Ascending aorta (tissue), 2 donors: ENCODE measurements around the gene ZBTB33. TPM values are rescaled to one million over a fixed set of nuclear protein-coding genes. Genes with fewer than 3 reads are reported as not detected.

Experiments
- DNase-seq, 2 donors: peaks; one replicate each; pipeline ENCODE4 v3.0.0-alpha.2; 2019; ENCODE audit warnings: low spot score in 2 of 2
- H3K27ac ChIP-seq, 2 donors: fragments of 200-600 bp; sonication (generic); one replicate each; pipeline ENCODE4 v1.5.1; 2016 to 2017; ENCODE audit warnings: mild to moderate bottlenecking in 1 of 2
- H3K27me3 ChIP-seq: fragments of 200-600 bp; sonication (generic); one replicate; pipeline ENCODE4 v1.5.1; 2017
- H3K36me3 ChIP-seq, 2 donors: fragments of 200-600 bp; sonication (generic); one replicate each; pipeline ENCODE4 v1.5.1; 2016
- H3K4me1 ChIP-seq, 2 donors: fragments of 200-600 bp; sonication (generic); one replicate each; pipeline ENCODE4 v1.5.1; 2016 to 2017; ENCODE audit warnings: mild to moderate bottlenecking in 1 of 2
- H3K4me3 ChIP-seq, 2 donors: fragments of 200-600 bp; sonication (generic); one replicate each; pipeline ENCODE4 v1.5.1; 2016 to 2017; ENCODE audit warnings: mild to moderate bottlenecking in 1 of 2
- H3K9me3 ChIP-seq, 2 donors: fragments of 200-600 bp; sonication (generic); one replicate each; pipeline ENCODE4 v1.5.1; 2016
- CTCF ChIP-seq, 3 experiments: fragments of 200-600 bp in 2 of 3; fragments of 450-650 bp in 1 of 3; sonication (generic) in 2 of 3; IDR thresholded peaks; one replicate each; pipeline ENCODE4 v1.5.1; 2016 to 2019; ENCODE audit warnings: antibody characterized with exemption in 3 of 3, mild to moderate bottlenecking in 1 of 3, moderate library complexity in 1 of 3
- intact Hi-C: fragments of 100-400 bp; cut with DNase I; formaldehyde crosslinking; loops from one replicate; pipeline ENCODE4 v1.15.1; 2023
- total RNA-seq: library from RNA; depleted of rRNA; stranded (reverse); fragments of >200 nt; gene quantifications from one replicate; pipeline ENCODE4 v1.1.0, GENCODE V29; 2016

ZBTB33 gene
- total RNA-seq = 3.6 TPM

DNA sequence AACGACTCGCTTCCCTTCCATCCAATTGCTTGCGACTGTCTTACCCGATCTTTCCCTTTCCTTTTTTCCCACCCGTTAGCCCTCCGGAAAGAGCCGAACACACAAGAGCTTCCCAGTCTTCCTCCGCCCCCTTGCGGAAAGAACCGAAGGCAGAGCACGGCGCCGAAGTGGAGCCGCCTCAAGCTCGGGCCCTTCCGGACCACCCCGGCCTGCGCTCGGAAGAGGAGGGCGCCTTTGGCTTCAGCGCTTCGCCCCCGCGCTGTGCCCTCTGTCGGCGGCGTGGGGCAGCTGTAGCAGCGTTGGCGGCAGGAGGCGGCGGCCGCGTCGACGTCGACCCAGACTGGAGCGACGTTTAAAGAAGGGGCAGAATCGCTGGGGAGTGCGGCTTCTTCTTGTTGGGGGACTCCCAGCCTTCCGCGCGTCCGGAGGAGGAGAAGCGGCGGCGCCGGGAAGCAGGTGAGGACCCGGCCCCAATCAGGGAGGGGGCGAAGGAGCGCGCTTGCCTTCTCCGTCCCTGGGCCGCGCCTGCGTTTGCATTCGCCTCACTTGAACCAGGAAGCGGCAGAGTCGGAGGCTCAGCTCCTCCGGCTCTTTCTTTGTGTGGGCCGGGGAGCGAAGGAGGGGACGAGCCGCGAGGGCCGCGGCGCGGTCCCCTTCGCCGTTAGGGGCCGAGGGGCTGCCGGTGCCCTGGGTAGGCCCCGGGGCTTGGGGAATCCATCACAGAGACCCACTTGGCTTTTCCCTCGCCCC is at the start of gene ZBTB33:
TSS of gene ZBTB33 (plus strand) at position 291 of the 750 bp plus-strand sequence. CDS start 2,604 bp downstream, outside the sequence.
- Histone ChIP-seq H3K36me3 (peaks cover 0 to 4% of the 10 kb centered on the region in 2 donors), H3K4me1 (no peaks in the 10 kb centered on the region), H3K9me3 (no peaks in the 10 kb centered on the region), H3K27ac (peak within 1 kb of the TSS; percentile 87 to 93), H3K4me3 (peak within 1 kb of the TSS; percentile 57 to 63), H3K27me3 (no peaks in the 10 kb centered on the region)
- TF ChIP-seq CTCF (IDR thresholded peaks at IDR 0.05) = peak; percentile 61 to 64 (median 62)
- intact Hi-C loops = loop anchor here (2.0 to 5.0 kb wide), 4 partner anchors 217 to 398 kb away; partner anchors contain the start of genes CUL4B, LAMP2 and UPF3B
- DNase-seq = peak; percentile 66 to 95

- no peaks in the 10 kb centered on the region for H3K4me1 ChIP-seq
- no peaks in the 10 kb centered on the region for H3K9me3 ChIP-seq
- no peaks in the 10 kb centered on the region for H3K36me3 ChIP-seq
- no peak overlapping the region for H3K27ac ChIP-seq
- no peak overlapping the region for H3K4me3 ChIP-seq
- no peak for DNase-seq
- intact Hi-C loops = no loop called here
- H3K27me3 ChIP-seq = no peaks in the 10 kb centered on the region
- no peak for TF ChIP-seq CTCF (IDR thresholded peaks at IDR 0.05)
Measured at GRCh38 chrX:120200851-120201250, 49.8 kb upstream of the ZBTB33 start.

DNA sequence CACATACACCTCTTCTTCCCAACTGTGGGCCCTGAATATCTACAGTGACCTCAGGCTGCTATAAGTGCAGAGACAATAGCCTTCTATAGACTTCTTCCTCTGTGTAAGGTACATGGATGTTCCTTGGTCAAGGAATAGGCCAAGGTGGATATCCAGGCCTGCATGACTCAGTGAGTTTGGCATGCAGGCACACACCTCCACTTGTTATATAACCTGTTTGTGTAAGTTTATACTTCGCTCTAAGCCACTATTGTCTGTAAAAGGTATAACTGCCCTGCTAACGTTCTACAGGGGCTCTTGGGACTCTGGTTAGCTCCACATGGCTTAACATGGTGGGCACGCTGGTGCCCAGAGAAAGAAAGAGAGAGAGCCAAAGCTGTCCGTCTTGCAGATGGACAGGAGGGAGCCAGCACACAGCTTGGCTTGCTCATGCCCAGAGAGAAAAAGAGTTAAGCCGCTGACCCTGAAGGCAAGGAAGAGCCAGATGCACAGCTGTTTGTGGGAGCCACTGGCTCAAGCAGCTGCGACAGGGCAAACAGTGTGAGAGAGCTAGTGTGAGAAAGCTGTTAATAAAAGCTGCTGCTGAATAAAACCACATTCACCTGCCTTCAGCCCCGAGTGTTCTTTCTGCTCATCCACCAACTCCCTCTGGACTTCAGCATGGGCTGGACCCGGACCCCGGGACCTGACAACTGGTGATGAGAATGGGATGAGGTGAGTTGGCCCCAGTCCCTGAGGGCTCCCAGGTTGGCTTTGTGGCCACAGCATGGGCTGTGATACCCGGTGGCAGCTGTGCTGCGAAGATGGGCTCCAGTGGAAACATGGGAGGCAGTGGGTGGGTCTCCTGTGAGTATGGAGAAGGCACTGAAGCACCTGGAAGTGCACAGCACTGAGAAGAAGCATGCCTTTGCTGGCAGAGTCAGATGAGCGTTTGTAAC is 44.5 kb upstream of the ZBTB33 start:
- Histone ChIP-seq H3K9me3 (no peaks in the 10 kb centered on the region), H3K27me3 (no peaks in the 10 kb centered on the region), H3K4me3 (no peak overlapping the region), H3K4me1 (no peaks in the 10 kb centered on the region), H3K27ac (no peak overlapping the region), H3K36me3 (no peaks in the 10 kb centered on the region)
- DNase-seq = no peak
- intact Hi-C loops = no loop called here
- no peak for TF ChIP-seq CTCF (IDR thresholded peaks at IDR 0.05)

DNA sequence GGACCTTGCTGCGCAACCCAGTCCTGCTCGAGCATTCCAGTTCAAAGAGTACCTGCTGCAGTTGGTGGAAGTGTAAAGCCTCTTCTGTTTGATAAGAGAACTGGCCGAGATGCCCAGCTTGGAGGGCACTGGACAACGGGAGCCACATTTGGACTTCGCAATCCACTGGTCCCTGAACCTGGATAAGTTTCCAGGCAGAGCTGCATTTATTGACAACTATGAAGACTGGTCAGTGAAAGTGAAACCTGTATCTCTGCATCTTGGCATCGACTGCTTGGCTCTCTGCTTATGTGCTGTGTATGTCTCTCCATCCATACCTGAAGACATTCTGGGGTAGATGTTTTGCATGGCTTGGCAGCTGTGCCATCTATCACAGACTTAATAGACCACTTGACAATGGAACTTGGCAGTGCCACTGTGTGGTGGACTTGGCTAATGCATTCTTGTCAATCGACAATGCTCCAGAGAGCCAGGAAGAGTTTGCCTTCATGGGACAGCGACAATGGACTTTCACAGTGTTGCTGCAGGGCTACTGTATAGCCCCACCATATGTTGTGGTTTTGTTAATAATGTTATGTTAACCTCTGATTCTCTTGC is 43.5 kb upstream of the ZBTB33 start:
- H3K4me3 ChIP-seq = no peak overlapping the region
- no peak for DNase-seq
- intact Hi-C loops = no loop called here
- H3K27ac ChIP-seq = no peak overlapping the region
- H3K4me1 ChIP-seq = no peaks in the 10 kb centered on the region
- TF ChIP-seq CTCF (IDR thresholded peaks at IDR 0.05) = no peak
- H3K36me3 ChIP-seq = no peaks in the 10 kb centered on the region
- no peaks in the 10 kb centered on the region for H3K27me3 ChIP-seq
- H3K9me3 ChIP-seq = no peaks in the 10 kb centered on the region

GRCh38 chrX:120213438-120214265 is 37.0 kb upstream of the ZBTB33 start:
- TF ChIP-seq CTCF (IDR thresholded peaks at IDR 0.05) = peak; percentile 25 to 75 (median 68)
- no peak overlapping the region for H3K27ac ChIP-seq
- no peak overlapping the region for H3K4me3 ChIP-seq
- H3K4me1 ChIP-seq = no peaks in the 10 kb centered on the region
- intact Hi-C loops = loop anchor here (10.0 kb wide), 1 partner anchor 79 kb away; no protein-coding TSS in a partner anchor
- no peaks in the 10 kb centered on the region for H3K9me3 ChIP-seq
- no peak for DNase-seq
- H3K27me3 ChIP-seq = no peaks in the 10 kb centered on the region
- no peaks in the 10 kb centered on the region for H3K36me3 ChIP-seq
